Esophagus muscularis mucosa (tissue), 3 donors: ENCODE measurements around the gene MAGI3.

Source experiments
- POLR2A ChIP-seq: fragments of 450-650 bp; IDR thresholded peaks from one replicate; pipeline ENCODE4 v1.6.1; 2017; ENCODE audit warnings: antibody characterized with exemption, moderate library complexity, mild to moderate bottlenecking, low read depth
- POLR2AphosphoS5 ChIP-seq, 2 donors: sonication (generic); formaldehyde crosslinking; IDR thresholded peaks; one replicate each; pipeline ENCODE4 v1.6.1; 2017; ENCODE audit warnings: antibody characterized with exemption in 2 of 2
- TF ChIP-seq, protein P1 (sequence below), 3 experiments: fragments of 200-600 bp in 2 of 3; fragments of 450-650 bp in 1 of 3; sonication (generic) in 2 of 3; IDR thresholded peaks; one replicate each; pipeline ENCODE4 v1.5.1; 2017 to 2019; ENCODE audit warnings: antibody characterized with exemption in 3 of 3, mild to moderate bottlenecking in 2 of 3, moderate library complexity in 1 of 3

DNA sequence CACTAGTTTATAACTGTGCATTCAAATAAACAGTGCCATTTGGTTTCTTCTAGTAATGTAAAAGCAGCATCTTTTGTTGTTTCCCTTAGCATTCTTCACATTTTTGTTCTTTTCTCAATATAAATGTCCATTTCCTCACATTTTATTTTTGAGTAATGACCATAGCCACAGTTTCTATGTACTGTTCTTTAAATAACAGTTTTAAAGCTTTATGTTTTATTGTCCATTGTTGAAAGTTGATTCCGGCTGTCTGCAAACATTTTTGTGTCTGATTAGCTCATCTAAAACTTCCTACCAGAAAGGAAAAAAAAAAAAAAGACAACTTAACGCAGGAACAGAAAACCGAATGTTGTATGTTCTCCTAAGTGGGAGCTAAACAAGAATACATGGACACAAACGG, 139.7 kb downstream of the MAGI3 start:
- TF ChIP-seq POLR2A, result no peak
- TF ChIP-seq, protein P1, sequence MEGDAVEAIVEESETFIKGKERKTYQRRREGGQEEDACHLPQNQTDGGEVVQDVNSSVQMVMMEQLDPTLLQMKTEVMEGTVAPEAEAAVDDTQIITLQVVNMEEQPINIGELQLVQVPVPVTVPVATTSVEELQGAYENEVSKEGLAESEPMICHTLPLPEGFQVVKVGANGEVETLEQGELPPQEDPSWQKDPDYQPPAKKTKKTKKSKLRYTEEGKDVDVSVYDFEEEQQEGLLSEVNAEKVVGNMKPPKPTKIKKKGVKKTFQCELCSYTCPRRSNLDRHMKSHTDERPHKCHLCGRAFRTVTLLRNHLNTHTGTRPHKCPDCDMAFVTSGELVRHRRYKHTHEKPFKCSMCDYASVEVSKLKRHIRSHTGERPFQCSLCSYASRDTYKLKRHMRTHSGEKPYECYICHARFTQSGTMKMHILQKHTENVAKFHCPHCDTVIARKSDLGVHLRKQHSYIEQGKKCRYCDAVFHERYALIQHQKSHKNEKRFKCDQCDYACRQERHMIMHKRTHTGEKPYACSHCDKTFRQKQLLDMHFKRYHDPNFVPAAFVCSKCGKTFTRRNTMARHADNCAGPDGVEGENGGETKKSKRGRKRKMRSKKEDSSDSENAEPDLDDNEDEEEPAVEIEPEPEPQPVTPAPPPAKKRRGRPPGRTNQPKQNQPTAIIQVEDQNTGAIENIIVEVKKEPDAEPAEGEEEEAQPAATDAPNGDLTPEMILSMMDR (IDR thresholded peaks at IDR 0.05), result no peak
- TF ChIP-seq POLR2AphosphoS5 (IDR thresholded peaks at IDR 0.05), result no peak
